Measurements from ENCODE around the gene LNX2. TPM values are rescaled to one million over a fixed set of nuclear protein-coding genes. Genes with fewer than 3 reads are reported as not detected.

The LNX2 gene
- polyA plus RNA-seq, 1 experiment: 4.6 TPM

DNA sequence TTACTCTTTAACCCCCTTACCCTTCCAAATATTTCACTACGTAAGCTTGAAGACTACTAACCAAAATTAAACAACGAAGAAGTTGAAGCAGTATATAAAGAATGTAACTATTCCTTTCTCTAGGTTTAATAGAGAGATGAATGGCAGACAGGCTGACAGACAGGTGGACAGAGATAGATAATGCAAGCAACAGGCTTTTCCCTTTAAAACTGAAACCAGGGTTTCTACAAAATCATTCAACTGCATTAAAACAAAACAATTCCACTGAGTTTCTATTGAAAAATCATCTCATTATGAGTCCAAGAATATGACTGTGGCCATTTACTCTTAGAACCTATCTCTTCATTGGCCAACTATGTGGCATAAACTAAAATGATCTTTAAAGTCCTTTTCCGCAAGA is 15.2 kb downstream of the LNX2 start:
- TF ChIP-seq, protein P1, sequence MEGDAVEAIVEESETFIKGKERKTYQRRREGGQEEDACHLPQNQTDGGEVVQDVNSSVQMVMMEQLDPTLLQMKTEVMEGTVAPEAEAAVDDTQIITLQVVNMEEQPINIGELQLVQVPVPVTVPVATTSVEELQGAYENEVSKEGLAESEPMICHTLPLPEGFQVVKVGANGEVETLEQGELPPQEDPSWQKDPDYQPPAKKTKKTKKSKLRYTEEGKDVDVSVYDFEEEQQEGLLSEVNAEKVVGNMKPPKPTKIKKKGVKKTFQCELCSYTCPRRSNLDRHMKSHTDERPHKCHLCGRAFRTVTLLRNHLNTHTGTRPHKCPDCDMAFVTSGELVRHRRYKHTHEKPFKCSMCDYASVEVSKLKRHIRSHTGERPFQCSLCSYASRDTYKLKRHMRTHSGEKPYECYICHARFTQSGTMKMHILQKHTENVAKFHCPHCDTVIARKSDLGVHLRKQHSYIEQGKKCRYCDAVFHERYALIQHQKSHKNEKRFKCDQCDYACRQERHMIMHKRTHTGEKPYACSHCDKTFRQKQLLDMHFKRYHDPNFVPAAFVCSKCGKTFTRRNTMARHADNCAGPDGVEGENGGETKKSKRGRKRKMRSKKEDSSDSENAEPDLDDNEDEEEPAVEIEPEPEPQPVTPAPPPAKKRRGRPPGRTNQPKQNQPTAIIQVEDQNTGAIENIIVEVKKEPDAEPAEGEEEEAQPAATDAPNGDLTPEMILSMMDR (IDR thresholded peaks at IDR 0.05; ENCODE audit: insufficient read depth, low read depth, low read length): no peak
- H3K36me3 ChIP-seq (ENCODE audit: control insufficient read depth, insufficient read depth, low read length): no peaks in the 10 kb centered on the region
- ChIA-PET CTCF (interaction anchor here (1.1 kb wide), 1 partner anchor 231 kb away, joined by 3 read pairs; no protein-coding TSS in a partner anchor), POLR2A (no interaction called here)
- H3K27me3 ChIP-seq (ENCODE audit: control insufficient read depth, insufficient read depth, low read length): no peaks in the 10 kb centered on the region
- no peak for DNase-seq (ENCODE audit: low read depth)
- H3K4me3 ChIP-seq (ENCODE audit: low read depth, low read length): no peak overlapping the region

DNA sequence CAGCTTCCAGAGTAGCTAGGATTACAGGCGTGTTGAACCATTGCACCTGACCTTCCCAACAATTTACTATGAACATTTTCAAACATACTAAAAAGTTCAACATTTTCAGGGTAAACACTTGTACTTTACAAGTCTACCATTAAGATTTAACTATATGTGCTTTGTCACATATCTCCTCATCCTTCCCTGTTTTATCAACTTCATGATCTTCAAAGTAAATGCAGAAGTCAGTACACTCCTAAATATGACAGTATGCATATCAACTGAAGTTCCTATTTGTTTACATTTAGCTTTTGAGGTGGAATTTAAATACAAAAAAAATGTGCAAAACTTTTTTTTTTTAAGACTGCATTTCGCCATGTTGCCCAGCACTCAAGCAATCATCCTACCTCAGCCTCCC is 18.5 kb downstream of the LNX2 start:
- TF ChIP-seq, protein P1 (IDR thresholded peaks at IDR 0.05; ENCODE audit: insufficient read depth, low read depth, low read length): no peak
- ChIA-PET POLR2A (no interaction called here), CTCF (interaction anchor here (0.9 to 1.1 kb wide), 2 partner anchors 30 to 69 kb away, joined by 3 read pairs; no protein-coding TSS in a partner anchor)
- H3K36me3 ChIP-seq (ENCODE audit: control insufficient read depth, insufficient read depth, low read length): no peaks in the 10 kb centered on the region
- no peaks in the 10 kb centered on the region for H3K27me3 ChIP-seq (ENCODE audit: control insufficient read depth, insufficient read depth, low read length)
- H3K4me3 ChIP-seq (ENCODE audit: low read depth, low read length): no peak overlapping the region
- no peak for DNase-seq (ENCODE audit: low read depth)

DNA sequence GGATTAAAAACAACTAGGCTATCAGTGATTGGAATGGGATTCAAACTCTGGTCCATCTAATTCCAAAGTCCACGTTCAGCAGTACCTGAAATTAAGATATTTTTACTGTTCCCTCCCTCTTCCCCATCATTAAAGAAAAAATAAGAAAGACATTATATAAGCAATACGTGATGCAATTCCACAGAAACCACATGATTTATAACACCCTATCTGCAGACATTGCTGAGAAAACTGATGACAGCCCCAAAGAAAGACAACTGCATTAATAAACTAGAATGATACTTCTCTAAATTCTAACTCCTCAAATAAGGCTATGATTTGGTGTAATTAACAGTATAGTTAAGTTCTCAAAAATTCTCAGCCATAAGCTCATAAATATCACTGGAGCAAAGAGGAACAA is 19.1 kb downstream of the LNX2 start:
- Histone ChIP-seq H3K36me3 (ENCODE audit: control insufficient read depth, insufficient read depth, low read length) (no peaks in the 10 kb centered on the region), H3K4me3 (ENCODE audit: low read depth, low read length) (no peak overlapping the region), H3K27me3 (ENCODE audit: control insufficient read depth, insufficient read depth, low read length) (no peaks in the 10 kb centered on the region)
- CTCF ChIA-PET: interaction anchor here (1.1 kb wide), 1 partner anchor 68 kb away, joined by 3 read pairs; no protein-coding TSS in a partner anchor
- POLR2A ChIA-PET: no interaction called here
- TF ChIP-seq, protein P1 (IDR thresholded peaks at IDR 0.05; ENCODE audit: insufficient read depth, low read depth, low read length): no peak
- no peak for DNase-seq (ENCODE audit: low read depth)

DNA sequence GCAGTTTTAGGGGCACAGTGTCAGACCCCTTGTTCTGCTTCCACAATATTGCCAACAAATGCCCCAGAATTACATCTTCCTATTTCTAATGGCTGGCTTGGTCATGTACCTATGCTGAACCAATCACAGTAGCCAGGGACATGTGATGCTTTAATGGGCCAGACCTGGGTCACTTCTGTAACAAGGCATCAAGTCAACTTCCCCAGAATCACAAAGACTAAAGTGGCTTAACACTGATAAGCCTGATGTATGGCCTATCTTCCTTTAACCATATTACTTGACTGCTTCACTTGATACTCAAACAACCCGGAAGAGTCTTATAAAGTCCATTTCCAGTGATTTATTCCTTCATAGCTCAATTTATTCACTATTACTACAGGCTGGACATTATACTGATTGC is 19.6 kb downstream of the LNX2 start:
- H3K36me3 ChIP-seq (ENCODE audit: control insufficient read depth, insufficient read depth, low read length): no peaks in the 10 kb centered on the region
- POLR2A ChIA-PET: interaction anchor here (0.5 kb wide), 1 partner anchor 20 kb away, joined by 3 read pairs; the partner anchor contains the start of gene LNX2
- TF ChIP-seq, protein P1 (IDR thresholded peaks at IDR 0.05; ENCODE audit: insufficient read depth, low read depth, low read length): no peak
- DNase-seq (ENCODE audit: low read depth): no peak
- CTCF ChIA-PET: interaction anchor here (0.7 to 1.2 kb wide), 3 partner anchors 20 to 67 kb away, joined by 3 read pairs; partner anchors contain the start of gene LNX2
- H3K27me3 ChIP-seq (ENCODE audit: control insufficient read depth, insufficient read depth, low read length): no peaks in the 10 kb centered on the region
- no peak overlapping the region for H3K4me3 ChIP-seq (ENCODE audit: low read depth, low read length)

DNA sequence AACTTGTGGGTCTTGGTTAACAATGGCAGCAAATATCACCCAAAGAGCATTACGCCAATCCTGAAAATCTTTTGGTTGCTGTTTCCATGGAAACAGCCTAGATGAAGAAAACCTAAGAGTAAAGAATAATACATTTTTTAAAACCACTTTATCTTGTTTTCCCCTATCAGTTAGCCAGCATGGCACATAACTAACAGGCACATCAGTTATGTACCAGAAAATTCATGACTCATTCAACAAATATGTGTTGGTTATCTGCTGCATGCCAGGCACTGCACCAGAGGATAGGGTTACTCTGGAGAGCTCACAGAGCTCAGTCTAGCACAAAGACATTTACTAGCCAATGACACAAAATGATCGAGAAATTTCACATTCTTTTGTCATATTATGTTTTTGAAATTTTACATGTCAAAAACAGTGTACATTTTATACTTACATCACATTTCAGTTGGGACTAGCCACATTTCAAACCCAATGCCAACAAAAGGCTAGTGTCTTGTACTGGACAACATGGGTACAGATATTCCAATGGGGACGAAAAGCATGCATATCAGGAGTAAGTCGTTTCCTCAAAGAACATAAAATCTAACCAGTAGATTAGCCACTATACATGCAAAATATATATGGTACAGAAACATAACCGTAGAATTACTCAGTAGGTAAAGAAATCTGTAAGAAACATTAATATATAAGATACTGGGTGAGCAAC is 20.3 kb downstream of the LNX2 start:
- Histone ChIP-seq H3K36me3 (ENCODE audit: control insufficient read depth, insufficient read depth, low read length) (no peaks in the 10 kb centered on the region), H3K27me3 (ENCODE audit: control insufficient read depth, insufficient read depth, low read length) (no peaks in the 10 kb centered on the region), H3K4me3 (ENCODE audit: low read depth, low read length) (no peak overlapping the region)
- TF ChIP-seq, protein P1 (IDR thresholded peaks at IDR 0.05; ENCODE audit: insufficient read depth, low read depth, low read length): no peak
- POLR2A ChIA-PET: no interaction called here
- CTCF ChIA-PET: interaction anchor here (0.7 to 1.5 kb wide), 3 partner anchors 20 to 66 kb away, joined by 3 read pairs; partner anchors contain the start of gene LNX2
- DNase-seq (ENCODE audit: low read depth): no peak

Data from BJ (cell line).